ENCODE results near the gene HIVEP2. TPM values are rescaled to one million over a fixed set of nuclear protein-coding genes. Genes with fewer than 3 reads are reported as not detected.

HIVEP2 gene
- total RNA-seq, 5 donors from 2014 or later (not counting 1 experiment from before 2014, with no cell fraction given), result 71.4 to 81.4 (median 75.2) TPM

DNA sequence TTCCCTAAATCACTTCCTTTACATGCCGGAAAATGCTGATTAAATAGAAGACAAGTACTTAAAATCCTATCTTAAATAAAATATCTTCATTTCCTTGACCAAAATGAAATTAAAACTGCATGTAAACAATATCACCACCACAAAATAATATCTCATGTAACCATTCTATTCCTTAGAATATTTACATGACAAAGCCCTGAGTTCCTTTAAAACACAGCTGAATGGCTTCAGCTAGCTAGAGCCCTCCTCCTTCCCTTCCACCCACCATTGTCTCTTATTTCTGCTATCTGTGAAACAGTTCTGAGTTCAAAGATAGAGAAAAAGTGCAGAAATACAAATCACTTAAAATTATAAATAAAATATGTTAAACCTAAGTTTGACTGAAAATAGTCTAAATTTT is 103.1 kb downstream of the HIVEP2 start:
- no peaks in the 10 kb centered on the region for H3K36me3 ChIP-seq (ENCODE audit: control insufficient read depth in 2 of 2, extremely low read depth in 1 of 2, insufficient read depth in 1 of 2, low read length in 1 of 2)
- ATAC-seq (replicated peaks in 1 of 4) (no peak), DNase-seq (no peak)
- peaks cover 35 to 62% of the 10 kb centered on the region in 2 experiments for H3K4me1 ChIP-seq (ENCODE audit: control insufficient read depth in 1 of 2, extremely low read depth in 1 of 2, insufficient read depth in 2 of 2, low read length in 2 of 2)
- H3K9me3 ChIP-seq, result no peaks in the 10 kb centered on the region
- no peaks in the 10 kb centered on the region for H3K9me3 Mint-ChIP-seq
- 67% methylated on average over 1 of the region's 1 CpG for WGBS (ENCODE audit: insufficient coverage)
- H3K27ac Mint-ChIP-seq, result peak overlapping the region; percentile 90 to 97
- H3K36me3 Mint-ChIP-seq, result no peaks in the 10 kb centered on the region
- ChIA-PET CTCF (interaction anchor here in 1 of 2 donors (0.7 to 2.9 kb wide), 5 partner anchors 11 to 127 kb away, joined by 3 to 12 read pairs (median 6); no protein-coding TSS in a partner anchor), POLR2A (interaction anchor here (0.6 to 1.4 kb wide), 6 partner anchors 14 to 83 kb away, joined by 3 to 14 read pairs (median 4); no protein-coding TSS in a partner anchor)
- H3K27me3 ChIP-seq (replicated peaks in 1 of 2; ENCODE audit: control insufficient read depth in 2 of 2, extremely low read depth in 1 of 2, insufficient read depth in 2 of 2, low read length in 1 of 2), result no peaks in the 10 kb centered on the region
- peak overlapping the region; percentile 75 to 89 (median 79) for H3K4me3 Mint-ChIP-seq
- H3K4me1 Mint-ChIP-seq, result peaks cover 90 to 92% (median 92%) of the 10 kb centered on the region in 3 donors
- peak overlapping the region; percentile 94 for H3K27ac ChIP-seq (ENCODE audit: low read length)
- H3K27me3 Mint-ChIP-seq, result no peaks in the 10 kb centered on the region
- peak overlapping the region; percentile 15 to 45 for H3K4me3 ChIP-seq (ENCODE audit: control insufficient read depth in 1 of 2, extremely low read depth in 1 of 2, low read length in 1 of 2)

DNA sequence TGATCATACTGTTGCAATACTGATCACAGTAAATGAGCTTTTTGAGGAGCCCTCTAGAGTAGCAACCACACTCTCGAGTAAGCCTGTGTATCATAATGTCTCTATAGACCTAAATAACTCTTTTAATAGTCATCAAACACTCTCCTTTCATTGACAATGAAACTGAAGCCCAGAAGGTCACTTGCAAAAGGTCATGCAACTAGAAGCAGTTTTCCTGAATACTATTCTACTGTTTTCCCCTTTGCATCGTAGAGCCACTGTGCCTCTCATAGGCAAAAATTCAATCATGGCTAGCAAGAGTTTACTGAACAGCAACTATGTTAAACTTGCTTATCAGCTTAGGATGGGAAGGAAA is 105.3 kb downstream of the HIVEP2 start:
- Mint-ChIP-seq H3K27me3 (no peaks in the 10 kb centered on the region), H3K4me1 (peaks cover 87 to 88% (median 88%) of the 10 kb centered on the region in 3 donors), H3K9me3 (no peaks in the 10 kb centered on the region), H3K36me3 (peaks cover 13% of the 10 kb centered on the region), H3K27ac (peak overlapping the region; percentile 85 to 94), H3K4me3 (peak overlapping the region; percentile 34 to 53 (median 39))
- peak overlapping the region; percentile 17 for H3K27ac ChIP-seq (ENCODE audit: low read length)
- peaks cover 19 to 42% of the 10 kb centered on the region in 2 experiments for H3K4me1 ChIP-seq (ENCODE audit: control insufficient read depth in 1 of 2, extremely low read depth in 1 of 2, insufficient read depth in 2 of 2, low read length in 2 of 2)
- ATAC-seq (replicated peaks in 1 of 4) (no peak), DNase-seq (no peak)
- 55% methylated on average over 2 of the region's 2 CpGs for WGBS (ENCODE audit: insufficient coverage)
- POLR2A ChIA-PET, result interaction anchor here in 1 of 2 donors (0.8 to 1.0 kb wide), 4 partner anchors 10 to 91 kb away, joined by 3 to 4 read pairs (median 3); no protein-coding TSS in a partner anchor
- H3K36me3 ChIP-seq (ENCODE audit: control insufficient read depth in 2 of 2, extremely low read depth in 1 of 2, insufficient read depth in 1 of 2, low read length in 1 of 2), result peaks cover 0 to 10% of the 10 kb centered on the region in 2 donors
- H3K27me3 ChIP-seq (replicated peaks in 1 of 2; ENCODE audit: control insufficient read depth in 2 of 2, extremely low read depth in 1 of 2, insufficient read depth in 2 of 2, low read length in 1 of 2), result no peaks in the 10 kb centered on the region
- CTCF ChIA-PET, result interaction anchor here in 1 of 2 donors (0.7 to 1.7 kb wide), 3 partner anchors 9 to 33 kb away, joined by 3 to 5 read pairs (median 3); no protein-coding TSS in a partner anchor
- no peak overlapping the region for H3K4me3 ChIP-seq (ENCODE audit: control insufficient read depth in 1 of 2, extremely low read depth in 1 of 2, low read length in 1 of 2)
- no peaks in the 10 kb centered on the region for H3K9me3 ChIP-seq

DNA sequence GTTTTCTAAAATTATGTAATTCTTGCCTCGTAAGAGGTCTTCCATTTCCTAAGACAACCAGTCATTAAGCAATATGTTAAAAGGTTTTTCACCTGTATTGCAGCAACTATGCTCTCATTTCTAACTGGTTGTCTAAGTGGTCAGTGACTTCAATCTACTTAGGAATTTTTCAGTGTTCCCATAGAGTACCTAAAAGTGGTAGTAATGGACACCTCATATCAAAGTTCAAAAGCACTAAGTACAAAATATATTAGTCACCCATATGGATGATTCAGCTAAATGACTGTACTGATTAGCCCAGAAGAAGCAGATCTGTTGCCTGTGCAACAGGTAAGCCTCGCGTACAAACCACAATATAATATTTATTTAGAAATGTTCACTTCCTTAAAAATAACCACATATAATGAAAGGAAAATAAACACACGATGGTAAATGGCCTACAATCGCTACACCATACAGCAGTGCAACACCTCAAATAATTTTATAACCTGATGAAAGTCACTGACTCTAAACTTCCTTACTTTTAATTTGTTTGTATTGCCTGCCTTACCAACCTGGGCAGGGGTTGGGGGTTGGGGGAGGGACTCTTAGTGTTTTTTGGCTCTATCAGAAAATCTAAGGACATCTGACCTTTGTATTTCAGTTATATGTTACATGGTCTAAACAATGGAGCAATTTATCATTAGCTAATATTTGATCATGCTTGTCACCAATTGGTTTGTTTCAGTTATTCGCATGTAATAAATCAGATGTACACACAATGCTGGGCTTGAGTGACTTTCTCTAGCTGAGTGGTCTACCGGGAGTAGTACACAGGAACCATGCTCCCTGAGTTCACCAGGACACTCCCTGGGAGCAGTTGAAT is 105.9 kb downstream of the HIVEP2 start:
- ATAC-seq (replicated peaks in 1 of 4), result peak in 2 of 4 experiments; percentile 29 to 39
- no peak for DNase-seq
- H3K36me3 Mint-ChIP-seq, result peaks cover 13% of the 10 kb centered on the region
- POLR2A ChIA-PET, result interaction anchor here in 1 of 2 donors (0.8 to 1.0 kb wide), 4 partner anchors 9 to 92 kb away, joined by 3 to 4 read pairs (median 3); no protein-coding TSS in a partner anchor
- no peaks in the 10 kb centered on the region for H3K9me3 Mint-ChIP-seq
- Histone ChIP-seq H3K9me3 (no peaks in the 10 kb centered on the region), H3K36me3 (ENCODE audit: control insufficient read depth in 2 of 2, extremely low read depth in 1 of 2, insufficient read depth in 1 of 2, low read length in 1 of 2) (peaks cover 0 to 10% of the 10 kb centered on the region in 2 donors), H3K27ac (ENCODE audit: low read length) (peak overlapping the region; percentile 51), H3K27me3 (replicated peaks in 1 of 2; ENCODE audit: control insufficient read depth in 2 of 2, extremely low read depth in 1 of 2, insufficient read depth in 2 of 2, low read length in 1 of 2) (no peaks in the 10 kb centered on the region), H3K4me1 (ENCODE audit: control insufficient read depth in 1 of 2, extremely low read depth in 1 of 2, insufficient read depth in 2 of 2, low read length in 2 of 2) (peaks cover 17 to 36% of the 10 kb centered on the region in 2 experiments), H3K4me3 (ENCODE audit: control insufficient read depth in 1 of 2, extremely low read depth in 1 of 2, low read length in 1 of 2) (no peak overlapping the region)
- peak overlapping the region; percentile 85 to 94 for H3K27ac Mint-ChIP-seq
- H3K4me1 Mint-ChIP-seq, result peaks cover 81 to 83% (median 82%) of the 10 kb centered on the region in 3 donors
- 76% methylated on average over 2 of the region's 7 CpGs for WGBS (ENCODE audit: insufficient coverage)
- H3K4me3 Mint-ChIP-seq, result peak overlapping the region; percentile 47 to 53 (median 48)
- no peaks in the 10 kb centered on the region for H3K27me3 Mint-ChIP-seq
- CTCF ChIA-PET, result interaction anchor here in 1 of 2 donors (0.7 to 1.7 kb wide), 4 partner anchors 9 to 34 kb away, joined by 3 to 5 read pairs (median 4); no protein-coding TSS in a partner anchor

DNA sequence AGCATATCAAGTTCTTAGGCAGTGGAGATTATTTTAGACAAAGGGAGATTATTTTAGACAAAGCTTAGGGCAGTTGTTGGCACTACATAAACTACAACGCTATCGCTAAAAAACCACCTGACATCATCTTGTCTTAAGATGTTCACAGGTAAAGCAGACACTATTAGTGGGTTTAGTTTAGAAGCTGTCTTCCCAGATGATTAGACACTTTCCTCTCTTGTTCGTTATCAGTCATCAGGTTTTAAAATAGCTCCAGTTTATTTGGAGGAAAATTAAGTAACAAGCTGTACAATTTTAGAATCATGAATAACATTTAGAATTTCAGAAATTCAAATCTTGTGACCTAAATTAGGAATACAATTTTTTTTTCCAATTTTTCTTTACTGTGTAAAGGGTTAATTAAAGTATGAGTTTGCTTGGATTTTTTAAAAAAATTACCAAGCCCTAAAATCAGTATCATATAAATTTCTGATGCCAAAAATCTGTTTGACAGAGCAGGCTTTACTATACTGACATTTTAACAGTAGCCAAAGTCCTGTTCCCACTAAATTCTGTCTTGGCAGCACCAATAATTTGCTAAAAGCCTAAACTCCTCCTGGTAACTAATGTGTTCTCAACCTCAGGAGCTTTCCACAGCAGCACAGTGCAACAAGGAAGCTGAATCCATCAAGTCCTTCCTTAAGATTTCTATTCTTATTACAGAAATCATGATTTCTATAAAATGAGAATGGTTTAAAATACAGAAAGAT is 109.0 kb downstream of the HIVEP2 start:
- no peak for DNase-seq
- H3K4me1 Mint-ChIP-seq, result peaks cover 75 to 79% (median 76%) of the 10 kb centered on the region in 3 donors
- H3K27ac Mint-ChIP-seq, result peak overlapping the region; percentile 18 to 27
- ChIA-PET CTCF (interaction anchor here (0.9 to 2.5 kb wide), 5 partner anchors 9 to 47 kb away, joined by 3 to 10 read pairs (median 4); no protein-coding TSS in a partner anchor), POLR2A (interaction anchor here (0.6 to 1.3 kb wide), 4 partner anchors 8 to 42 kb away, joined by 3 to 4 read pairs (median 4); no protein-coding TSS in a partner anchor)
- H3K9me3 Mint-ChIP-seq, result no peaks in the 10 kb centered on the region
- no peaks in the 10 kb centered on the region for H3K27me3 Mint-ChIP-seq
- Histone ChIP-seq H3K9me3 (no peaks in the 10 kb centered on the region), H3K36me3 (ENCODE audit: control insufficient read depth in 2 of 2, extremely low read depth in 1 of 2, insufficient read depth in 1 of 2, low read length in 1 of 2) (peaks cover 0 to 11% of the 10 kb centered on the region in 2 donors), H3K27me3 (replicated peaks in 1 of 2; ENCODE audit: control insufficient read depth in 2 of 2, extremely low read depth in 1 of 2, insufficient read depth in 2 of 2, low read length in 1 of 2) (no peaks in the 10 kb centered on the region), H3K27ac (ENCODE audit: low read length) (no peak overlapping the region), H3K4me1 (ENCODE audit: control insufficient read depth in 1 of 2, extremely low read depth in 1 of 2, insufficient read depth in 2 of 2, low read length in 2 of 2) (peaks cover 9 to 11% of the 10 kb centered on the region in 2 experiments), H3K4me3 (ENCODE audit: control insufficient read depth in 1 of 2, extremely low read depth in 1 of 2, low read length in 1 of 2) (no peak overlapping the region)
- no peak overlapping the region for H3K4me3 Mint-ChIP-seq
- H3K36me3 Mint-ChIP-seq, result peaks cover 38% of the 10 kb centered on the region
- WGBS (ENCODE audit: insufficient coverage), result no CpG with 5 or more reads among the region's 3 CpGs
- ATAC-seq (replicated peaks in 1 of 4), result no peak

DNA sequence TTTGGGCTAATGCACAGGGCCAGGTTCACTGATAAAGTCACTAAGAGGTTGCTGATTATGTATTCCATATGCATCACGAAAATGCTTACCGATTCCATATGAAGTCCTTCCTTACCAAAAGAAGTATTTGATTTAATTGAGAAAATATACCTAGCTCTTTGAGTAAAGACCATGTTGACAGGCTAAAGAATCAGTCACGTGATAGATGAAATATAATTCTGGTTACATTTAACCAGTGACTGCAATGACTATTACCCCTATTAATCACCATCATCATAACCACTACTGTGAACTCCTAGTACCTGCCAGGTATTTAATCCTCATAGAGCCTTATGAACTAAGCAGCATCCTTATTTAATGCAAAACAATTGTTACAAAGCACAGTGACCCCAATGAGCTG is 110.1 kb downstream of the HIVEP2 start:
- peaks cover 49% of the 10 kb centered on the region for H3K36me3 Mint-ChIP-seq
- no peak overlapping the region for H3K27ac ChIP-seq (ENCODE audit: low read length)
- no peak overlapping the region for H3K4me3 Mint-ChIP-seq
- ATAC-seq (replicated peaks in 1 of 4) (no peak), DNase-seq (no peak)
- whole genome bisulfite sequencing (ENCODE audit: insufficient coverage), result 100% methylated on average over 1 of the region's 3 CpGs
- no peak overlapping the region for H3K4me3 ChIP-seq (ENCODE audit: control insufficient read depth in 1 of 2, extremely low read depth in 1 of 2, low read length in 1 of 2)
- no peaks in the 10 kb centered on the region for H3K27me3 ChIP-seq (replicated peaks in 1 of 2; ENCODE audit: control insufficient read depth in 2 of 2, extremely low read depth in 1 of 2, insufficient read depth in 2 of 2, low read length in 1 of 2)
- ChIA-PET POLR2A (interaction anchor here (0.6 to 1.3 kb wide), 3 partner anchors 8 to 68 kb away, joined by 3 to 4 read pairs (median 4); no protein-coding TSS in a partner anchor), CTCF (interaction anchor here in 1 of 2 donors (2.2 to 2.5 kb wide), 2 partner anchors 11 to 48 kb away, joined by 7 to 10 read pairs; no protein-coding TSS in a partner anchor)
- H3K36me3 ChIP-seq (ENCODE audit: control insufficient read depth in 2 of 2, extremely low read depth in 1 of 2, insufficient read depth in 1 of 2, low read length in 1 of 2), result peaks cover 0 to 13% of the 10 kb centered on the region in 2 donors
- H3K27ac Mint-ChIP-seq, result peak overlapping the region; percentile 29 to 56
- H3K4me1 Mint-ChIP-seq, result peaks cover 80 to 84% (median 84%) of the 10 kb centered on the region in 3 donors
- H3K9me3 ChIP-seq, result no peaks in the 10 kb centered on the region
- H3K9me3 Mint-ChIP-seq, result no peaks in the 10 kb centered on the region
- no peaks in the 10 kb centered on the region for H3K27me3 Mint-ChIP-seq
- peaks cover 11 to 13% of the 10 kb centered on the region in 2 experiments for H3K4me1 ChIP-seq (ENCODE audit: control insufficient read depth in 1 of 2, extremely low read depth in 1 of 2, insufficient read depth in 2 of 2, low read length in 2 of 2)

Measured in T-cell (primary cell).